Measurements from ENCODE around the gene GSS. TPM values are rescaled to one million over a fixed set of nuclear protein-coding genes. Genes with fewer than 3 reads are reported as not detected.

GSS gene
- total and polyA plus RNA-seq, 2 of the 8 experiments (the other 6 are each of a cell fraction or from before 2014, with no cell fraction given), result 34.6 to 43.2 TPM

GRCh38 chr20:34892671-34893070 lies 62.9 kb downstream of the GSS start:
- H3K4me3 ChIP-seq (ENCODE audit: extremely low read depth in 1 of 4, insufficient read depth in 2 of 4, low read depth in 3 of 4, low read length in 4 of 4), result no peak overlapping the region
- no peak overlapping the region for H3K56ac ChIP-seq (replicated peaks; ENCODE audit: insufficient read length, low read depth, low read length)
- no peak overlapping the region for H4K5ac ChIP-seq (ENCODE audit: insufficient read length, low read depth, low read length)
- no peak for FAIRE-seq
- H4K20me1 ChIP-seq (replicated peaks in 1 of 2; ENCODE audit: control insufficient read depth in 1 of 2, insufficient read depth in 2 of 2, low read length in 2 of 2), result no peaks in the 10 kb centered on the region
- no peak overlapping the region for H3K23ac ChIP-seq (ENCODE audit: insufficient read length)
- DNase-seq (ENCODE audit: low read depth in 1 of 2, low spot score in 2 of 2), result no peak
- no peak overlapping the region for H3K4me2 ChIP-seq (ENCODE audit: insufficient read depth in 1 of 2, low read depth in 2 of 2, low read length in 2 of 2)
- H3K27ac ChIP-seq (ENCODE audit: low read depth, low read length), result no peak overlapping the region
- H2BK120ac ChIP-seq (replicated peaks; ENCODE audit: low read depth, low read length), result no peak overlapping the region
- no peak overlapping the region for H2AFZ ChIP-seq (ENCODE audit: low read length)
- no peak overlapping the region for H2AK5ac ChIP-seq (ENCODE audit: low read depth, low read length)
- H3K79me1 ChIP-seq (ENCODE audit: low read depth, low read length), result no peaks in the 10 kb centered on the region; the same call in 1 of the 2 replicates
- H3K14ac ChIP-seq (ENCODE audit: insufficient read length), result no peak overlapping the region
- H3K18ac ChIP-seq (ENCODE audit: extremely low read depth, low read length), result no peak overlapping the region
- H3K9me3 ChIP-seq (ENCODE audit: insufficient read depth in 2 of 2, low read depth in 1 of 2, low read length in 1 of 2), result no peaks in the 10 kb centered on the region
- no peak overlapping the region for H2BK12ac ChIP-seq (ENCODE audit: low read depth, low read length)
- POLR2A ChIA-PET (ENCODE audit: partially characterized antibody), result no interaction called here
- H3K9ac ChIP-seq (replicated peaks in 1 of 4; ENCODE audit: extremely low read depth in 1 of 4, low read depth in 3 of 4, low read length in 3 of 4), result no peak overlapping the region
- no peak overlapping the region for H4K91ac ChIP-seq (replicated peaks; ENCODE audit: insufficient read length, low read length)
- 87% methylated on average over 2 of the region's 2 CpGs; no CpG with 5 or more reads in 1 of the 2 experiments for WGBS, 2 experiments (ENCODE audit: extremely low coverage in 1 of 2, insufficient coverage in 1 of 2, insufficient read length in 1 of 2, insufficient replicate concordance in 2 of 2, low coverage in 1 of 2, low lambda C conversion rate in 2 of 2, missing lambda C conversion rate in 1 of 2)
- H2BK20ac ChIP-seq (ENCODE audit: low read length), result no peak overlapping the region
- no peaks in the 10 kb centered on the region for H3K79me2 ChIP-seq (ENCODE audit: control insufficient read depth in 1 of 2, insufficient read depth in 2 of 2, low read length in 2 of 2)
- H3K23me2 ChIP-seq (ENCODE audit: low read depth, low read length), result no peaks in the 10 kb centered on the region
- H3K4ac ChIP-seq (replicated peaks; ENCODE audit: insufficient read length, low read depth, low read length), result no peak overlapping the region
- no peak for TF ChIP-seq EP300 (IDR thresholded peaks at IDR 0.05; ENCODE audit: borderline replicate concordance in 1 of 2, low read depth in 2 of 2, low read length in 2 of 2)
- no peak for TF ChIP-seq NRF1 (IDR thresholded peaks at IDR 0.05; ENCODE audit: low read depth, low read length)
- no peak for TF ChIP-seq CHD1 (IDR thresholded peaks at IDR 0.05; ENCODE audit: low read depth, low read length)
- TF ChIP-seq KDM4A (IDR thresholded peaks at IDR 0.05; ENCODE audit: low read depth, low read length, severe bottlenecking), result no peak
- no peak for TF ChIP-seq POLR2A (IDR thresholded peaks at IDR 0.05; ENCODE audit: control extremely low read depth in 1 of 2, low read depth in 2 of 2, low read length in 2 of 2)
- no peak for TF ChIP-seq GTF2F1 (IDR thresholded peaks at IDR 0.05; ENCODE audit: borderline replicate concordance, low read depth, low read length)
- TF ChIP-seq SP2 (IDR thresholded peaks at IDR 0.05; ENCODE audit: low read length), result no peak
- TF ChIP-seq TAF1 (IDR thresholded peaks at IDR 0.05; ENCODE audit: low read depth, low read length), result no peak
- TF ChIP-seq TBP (IDR thresholded peaks at IDR 0.05; ENCODE audit: low read depth, low read length), result no peak
- TF ChIP-seq SUZ12 (IDR thresholded peaks at IDR 0.05; ENCODE audit: low read length), result no peak
- no peak for TF ChIP-seq CREB1 (IDR thresholded peaks at IDR 0.05)
- no peak for TF ChIP-seq RBBP5 (IDR thresholded peaks at IDR 0.05; ENCODE audit: borderline replicate concordance, low read depth, low read length)
- TF ChIP-seq TAF7 (optimal IDR thresholded peaks at IDR 0.05; ENCODE audit: borderline replicate concordance, low read depth, low read length), result no peak
- no peak for TF ChIP-seq JUND (IDR thresholded peaks at IDR 0.05; ENCODE audit: low read length)
- no peak for TF ChIP-seq SP1 (IDR thresholded peaks at IDR 0.05; ENCODE audit: low read depth, low read length)
- TF ChIP-seq BCL11A (IDR thresholded peaks at IDR 0.05; ENCODE audit: low read depth in 2 of 2, low read length in 2 of 2), result no peak
- CTCF ChIA-PET (ENCODE audit: partially characterized antibody), result interaction anchor here (0.7 to 3.0 kb wide), 2 partner anchors 9 to 18 kb away, joined by 4 to 13 read pairs; no protein-coding TSS in a partner anchor
- H4K8ac ChIP-seq (ENCODE audit: extremely low read depth, insufficient read depth, low read length), result no peak overlapping the region
- no peak overlapping the region for H2BK15ac ChIP-seq (ENCODE audit: low read length)
- H3K4me1 ChIP-seq (replicated peaks in 1 of 4; ENCODE audit: control insufficient read depth in 3 of 4, insufficient read depth in 4 of 4, low read length in 3 of 4), result no peaks in the 10 kb centered on the region
- no peaks in the 10 kb centered on the region for H3K27me3 ChIP-seq (replicated peaks in 1 of 4; ENCODE audit: control insufficient read depth in 3 of 4, extremely low read depth in 1 of 4, insufficient read depth in 3 of 4, low read length in 3 of 4)
- no peak overlapping the region for H2BK5ac ChIP-seq (ENCODE audit: low read depth, low read length)
- H3K36me3 ChIP-seq (ENCODE audit: control insufficient read depth in 2 of 4, insufficient read depth in 4 of 4, low read length in 3 of 4), result no peaks in the 10 kb centered on the region

All from H1 (cell line).